Measurements from ENCODE around the gene KIF5A.

Gene KIF5A

DNA sequence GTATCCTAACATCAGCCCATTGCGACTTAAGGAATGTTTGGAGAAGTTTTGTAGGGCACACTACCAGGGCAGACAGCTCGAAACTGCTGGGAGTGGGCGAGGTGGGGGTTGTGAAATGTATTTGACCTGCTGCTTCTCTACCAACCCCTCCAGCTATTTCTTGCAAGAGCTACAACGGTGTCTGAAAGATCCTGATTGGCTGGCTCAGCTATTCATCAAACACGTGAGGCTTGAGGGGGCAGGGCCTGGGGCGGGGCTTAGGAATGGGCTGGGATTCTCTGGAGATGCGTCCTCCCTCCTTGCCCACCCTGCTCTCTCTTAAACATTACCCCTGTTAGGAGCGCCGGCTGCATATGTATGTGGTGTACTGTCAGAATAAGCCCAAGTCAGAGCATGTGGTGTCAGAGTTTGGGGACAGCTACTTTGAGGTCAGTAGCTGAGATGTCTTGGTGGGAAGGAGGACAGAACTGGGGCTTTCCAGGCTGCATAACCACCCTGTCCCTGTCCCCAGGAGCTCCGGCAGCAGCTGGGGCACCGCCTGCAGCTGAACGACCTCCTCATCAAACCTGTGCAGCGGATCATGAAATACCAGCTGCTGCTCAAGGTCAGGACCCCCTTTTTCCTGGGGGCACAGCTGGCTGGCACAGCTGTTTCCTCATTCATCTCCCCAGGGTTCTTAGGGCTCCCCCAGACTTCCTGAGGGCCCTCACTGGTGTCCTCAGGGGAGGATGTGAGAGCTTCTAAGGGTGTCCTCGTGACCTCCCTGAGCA lies 64.5 kb downstream of the KIF5A start:
- no peak overlapping the region for H3K27ac ChIP-seq (ENCODE audit: low read depth, low read length)

DNA sequence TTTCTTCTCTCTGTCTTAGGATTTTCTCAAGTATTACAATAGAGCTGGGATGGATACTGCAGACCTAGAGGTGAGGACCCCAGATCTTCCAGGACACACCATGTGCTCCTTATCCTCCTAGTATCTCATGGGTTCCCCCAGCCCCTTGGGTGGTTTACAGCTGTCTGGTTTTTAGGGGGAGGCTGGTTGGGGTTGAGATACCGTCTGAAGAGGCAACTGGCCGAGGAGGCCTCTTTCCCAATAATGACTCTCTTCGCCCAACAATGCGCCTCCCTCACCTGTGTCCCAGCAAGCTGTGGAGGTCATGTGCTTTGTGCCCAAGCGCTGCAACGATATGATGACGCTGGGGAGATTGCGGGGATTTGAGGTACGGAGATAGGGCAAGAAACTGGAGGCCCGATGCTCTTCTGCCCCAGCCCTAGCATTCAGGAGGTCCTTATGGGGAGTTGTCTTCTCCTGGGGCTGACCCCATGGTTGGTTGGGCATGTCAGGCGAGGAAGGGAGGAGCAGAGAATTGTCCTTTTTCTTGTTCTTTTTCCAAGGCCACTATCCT lies 65.2 kb downstream of the KIF5A start:
- Histone ChIP-seq H3K4me2 (ENCODE audit: low read depth, low read length, poor library complexity, severe bottlenecking) (no peak overlapping the region), H3K9ac (ENCODE audit: low read length) (no peak overlapping the region), H3K79me2 (ENCODE audit: insufficient read depth, low read length) (no peaks in the 10 kb centered on the region), H3K36me3 (ENCODE audit: low read length) (no peaks in the 10 kb centered on the region), H3K9me3 (ENCODE audit: insufficient read depth, low read length) (no peaks in the 10 kb centered on the region), H3K4me3 (ENCODE audit: insufficient read depth, low read length, poor library complexity, severe bottlenecking) (no peak overlapping the region), H4K20me1 (ENCODE audit: low read depth, low read length) (no peaks in the 10 kb centered on the region), H3K27me3 (ENCODE audit: low read length) (no peaks in the 10 kb centered on the region), H3F3A (ENCODE audit: insufficient read depth) (no peaks in the 10 kb centered on the region), H2AFZ (ENCODE audit: low read depth, low read length, severe bottlenecking) (no peak overlapping the region), H3K9me2 (replicated peaks; ENCODE audit: insufficient read depth, low read length) (no peaks in the 10 kb centered on the region), H3K27ac (ENCODE audit: low read depth, low read length) (no peak overlapping the region)
- TF ChIP-seq EZH2phosphoT487 (conservative IDR thresholded peaks at IDR 0.05; ENCODE audit: low read length), result no peak
- TF ChIP-seq, protein P1, sequence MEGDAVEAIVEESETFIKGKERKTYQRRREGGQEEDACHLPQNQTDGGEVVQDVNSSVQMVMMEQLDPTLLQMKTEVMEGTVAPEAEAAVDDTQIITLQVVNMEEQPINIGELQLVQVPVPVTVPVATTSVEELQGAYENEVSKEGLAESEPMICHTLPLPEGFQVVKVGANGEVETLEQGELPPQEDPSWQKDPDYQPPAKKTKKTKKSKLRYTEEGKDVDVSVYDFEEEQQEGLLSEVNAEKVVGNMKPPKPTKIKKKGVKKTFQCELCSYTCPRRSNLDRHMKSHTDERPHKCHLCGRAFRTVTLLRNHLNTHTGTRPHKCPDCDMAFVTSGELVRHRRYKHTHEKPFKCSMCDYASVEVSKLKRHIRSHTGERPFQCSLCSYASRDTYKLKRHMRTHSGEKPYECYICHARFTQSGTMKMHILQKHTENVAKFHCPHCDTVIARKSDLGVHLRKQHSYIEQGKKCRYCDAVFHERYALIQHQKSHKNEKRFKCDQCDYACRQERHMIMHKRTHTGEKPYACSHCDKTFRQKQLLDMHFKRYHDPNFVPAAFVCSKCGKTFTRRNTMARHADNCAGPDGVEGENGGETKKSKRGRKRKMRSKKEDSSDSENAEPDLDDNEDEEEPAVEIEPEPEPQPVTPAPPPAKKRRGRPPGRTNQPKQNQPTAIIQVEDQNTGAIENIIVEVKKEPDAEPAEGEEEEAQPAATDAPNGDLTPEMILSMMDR (IDR thresholded peaks at IDR 0.05; ENCODE audit: insufficient read depth, low read length, poor library complexity, severe bottlenecking), result no peak

More for the DNA sequence above, 64.5 kb downstream of the KIF5A start:
- Histone ChIP-seq H3K4me2 (ENCODE audit: low read depth, low read length, poor library complexity, severe bottlenecking) (no peak overlapping the region), H3K27me3 (ENCODE audit: low read length) (no peaks in the 10 kb centered on the region), H3K9me3 (ENCODE audit: insufficient read depth, low read length) (no peaks in the 10 kb centered on the region), H3K9me2 (replicated peaks; ENCODE audit: insufficient read depth, low read length) (no peaks in the 10 kb centered on the region), H3K4me3 (ENCODE audit: insufficient read depth, low read length, poor library complexity, severe bottlenecking) (no peak overlapping the region), H4K20me1 (ENCODE audit: low read depth, low read length) (no peaks in the 10 kb centered on the region), H3K9ac (ENCODE audit: low read length) (no peak overlapping the region), H2AFZ (ENCODE audit: low read depth, low read length, severe bottlenecking) (no peak overlapping the region), H3K36me3 (ENCODE audit: low read length) (no peaks in the 10 kb centered on the region), H3K79me2 (ENCODE audit: insufficient read depth, low read length) (no peaks in the 10 kb centered on the region), H3F3A (ENCODE audit: insufficient read depth) (no peaks in the 10 kb centered on the region)
- no peak for TF ChIP-seq EZH2phosphoT487 (conservative IDR thresholded peaks at IDR 0.05; ENCODE audit: low read length)
- TF ChIP-seq, protein P1 (IDR thresholded peaks at IDR 0.05; ENCODE audit: insufficient read depth, low read length, poor library complexity, severe bottlenecking), result no peak

DNA sequence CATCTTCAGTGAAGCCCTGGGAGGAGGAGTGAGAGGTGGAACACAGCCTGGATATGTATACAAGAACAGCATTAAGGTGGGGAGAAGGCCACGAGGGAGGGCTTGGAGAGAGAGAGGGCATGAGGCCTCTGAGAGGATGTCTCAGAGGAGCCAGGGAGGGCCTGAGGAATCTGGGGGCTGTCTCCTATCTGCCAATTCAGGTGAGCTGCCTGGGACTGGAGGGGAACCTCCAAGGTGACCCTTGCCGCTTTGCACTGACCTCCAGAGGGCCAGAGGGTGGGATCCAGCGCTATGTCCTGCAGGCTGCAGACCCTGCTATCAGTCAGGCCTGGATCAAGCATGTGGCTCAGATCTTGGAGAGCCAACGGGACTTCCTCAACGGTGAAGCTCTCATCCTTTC lies 65.8 kb downstream of the KIF5A start:
- Histone ChIP-seq H2AFZ (ENCODE audit: low read depth, low read length, severe bottlenecking) (no peak overlapping the region), H3K9ac (ENCODE audit: low read length) (no peak overlapping the region), H3K36me3 (ENCODE audit: low read length) (no peaks in the 10 kb centered on the region), H3K4me2 (ENCODE audit: low read depth, low read length, poor library complexity, severe bottlenecking) (no peak overlapping the region), H3K27ac (ENCODE audit: low read depth, low read length) (no peak overlapping the region), H3K9me2 (replicated peaks; ENCODE audit: insufficient read depth, low read length) (no peaks in the 10 kb centered on the region), H4K20me1 (ENCODE audit: low read depth, low read length) (no peaks in the 10 kb centered on the region), H3K79me2 (ENCODE audit: insufficient read depth, low read length) (no peaks in the 10 kb centered on the region), H3F3A (ENCODE audit: insufficient read depth) (no peaks in the 10 kb centered on the region), H3K27me3 (ENCODE audit: low read length) (no peaks in the 10 kb centered on the region), H3K9me3 (ENCODE audit: insufficient read depth, low read length) (no peaks in the 10 kb centered on the region), H3K4me3 (ENCODE audit: insufficient read depth, low read length, poor library complexity, severe bottlenecking) (no peak overlapping the region)
- TF ChIP-seq, protein P1 (IDR thresholded peaks at IDR 0.05; ENCODE audit: insufficient read depth, low read length, poor library complexity, severe bottlenecking), result no peak
- no peak for TF ChIP-seq EZH2phosphoT487 (conservative IDR thresholded peaks at IDR 0.05; ENCODE audit: low read length)

Data from SU-DHL-6 (cell line).